Right renal cortex interstitium (tissue), 3 donors: ENCODE results near the gene ZDHHC14. TPM values are rescaled to one million over a fixed set of nuclear protein-coding genes. Genes with fewer than 3 reads are reported as not detected.
"Not testable (repeated sequence)": the region's sequence is repeated elsewhere in the genome, so short reads cannot be mapped to it uniquely, and the experiment has no call there.

ENCODE experiments used
- DNase-seq, 3 donors: peaks; one replicate each; pipeline ENCODE4 v3.0.0-alpha.2; 2013; ENCODE audit warnings: low read depth in 3 of 3, low spot score in 2 of 3
- polyA plus RNA-seq, 3 donors: library from polyadenylated mRNA; unstranded; fragments of 120-200 nt; gene quantifications; one replicate each; pipeline ENCODE4 v1.2.1, GENCODE V29; 2013; ENCODE audit not compliant: insufficient read length in 3 of 3

ZDHHC14 gene
- polyA plus RNA-seq, 3 donors: 15.9 to 19.5 (median 18.5) TPM

DNA sequence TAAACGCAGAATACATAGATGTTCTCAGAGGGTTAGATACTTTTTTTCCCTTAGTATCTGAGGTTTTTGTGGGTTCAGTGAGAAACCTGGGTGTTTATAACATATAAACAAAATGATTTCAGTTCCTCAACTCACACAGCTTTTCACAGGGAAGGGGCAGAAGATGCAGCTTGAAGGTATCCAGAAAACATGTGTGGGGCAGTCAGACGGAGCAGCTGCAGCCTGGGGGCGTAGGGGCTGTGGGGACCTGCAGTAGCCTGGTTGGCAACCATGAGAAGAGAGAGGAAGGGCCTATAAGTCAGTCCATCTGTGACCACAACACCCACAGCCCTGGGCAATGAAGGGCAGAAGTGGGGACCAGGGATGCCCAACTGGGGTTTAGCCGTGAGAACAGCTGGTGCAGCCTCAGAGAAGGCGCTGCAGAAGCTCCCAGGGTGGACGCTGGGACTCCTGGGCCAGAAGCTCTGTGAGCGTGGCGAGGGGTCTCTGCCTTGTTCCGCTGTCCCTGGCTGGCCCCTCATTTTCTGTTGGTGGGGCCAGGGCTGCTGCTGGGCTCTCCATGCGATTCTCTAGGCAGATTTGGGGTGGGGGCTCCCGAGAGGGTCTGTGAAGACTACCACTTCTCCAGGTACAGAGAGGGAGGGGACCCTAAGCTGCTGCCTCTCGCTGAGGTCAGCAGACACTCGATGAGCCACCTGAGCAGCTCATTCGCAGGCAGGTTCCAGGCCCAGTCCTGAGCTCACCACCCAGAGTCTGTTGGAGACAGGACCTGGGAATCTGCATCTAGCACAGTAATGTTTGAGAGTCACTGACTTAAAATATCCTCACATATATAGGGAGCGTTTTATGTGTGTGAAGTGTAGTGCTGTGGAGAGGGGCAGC lies 181.2 kb downstream of the ZDHHC14 start:
- DNase-seq: no peak

DNA sequence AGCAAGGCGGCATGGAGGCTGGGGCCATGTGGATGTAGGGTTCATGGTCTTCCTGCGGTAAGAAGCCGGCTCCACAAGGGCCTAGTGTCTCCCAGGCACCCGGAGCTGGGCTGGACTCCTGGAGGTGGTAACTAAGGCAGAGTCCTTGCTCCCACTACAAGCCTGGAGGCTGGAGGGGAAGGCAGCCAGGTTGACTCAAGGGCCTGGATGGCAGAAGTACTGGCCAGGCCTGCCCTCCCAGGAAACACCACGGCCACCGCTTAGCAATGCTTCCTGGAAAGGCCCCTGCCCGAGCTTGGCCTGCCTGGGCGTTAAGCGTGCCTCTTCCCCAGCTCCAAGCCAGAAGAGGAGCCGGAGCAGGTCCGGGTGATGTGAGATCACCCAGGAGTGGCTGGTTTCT lies 182.0 kb downstream of the ZDHHC14 start:
- no peak for DNase-seq

DNA sequence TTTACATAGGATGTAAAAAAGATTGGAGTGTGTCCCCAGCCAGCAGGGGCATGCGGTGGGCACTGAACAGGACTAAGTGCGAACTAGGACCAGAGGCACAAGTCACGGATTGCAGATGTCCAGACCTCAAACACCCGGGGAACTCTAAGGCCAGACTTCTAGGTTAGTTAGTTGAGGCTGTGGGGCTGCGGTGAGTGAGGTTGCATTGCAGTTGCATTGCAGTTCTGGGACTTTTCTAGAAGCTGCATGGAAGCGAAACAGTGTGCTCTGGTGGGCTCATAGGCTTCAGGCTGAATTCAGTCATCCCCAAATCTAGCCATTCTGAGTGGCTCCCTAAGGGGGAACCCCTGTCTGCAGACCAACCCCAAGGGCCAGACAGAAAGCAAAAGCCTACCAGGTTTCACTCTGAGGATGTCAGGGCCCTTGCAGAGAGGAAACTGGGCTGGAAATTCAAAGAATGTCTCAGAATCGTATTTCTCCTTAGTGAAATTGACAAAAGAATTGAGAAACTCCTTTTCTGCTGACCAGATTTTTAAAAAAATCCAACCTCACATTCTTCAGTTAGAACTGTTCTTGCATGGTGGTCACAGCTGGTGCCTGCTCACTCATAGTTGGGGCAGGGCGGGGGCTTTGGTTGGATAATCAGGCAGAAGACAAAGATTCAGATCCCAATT lies 182.8 kb downstream of the ZDHHC14 start:
- no peak for DNase-seq

DNA sequence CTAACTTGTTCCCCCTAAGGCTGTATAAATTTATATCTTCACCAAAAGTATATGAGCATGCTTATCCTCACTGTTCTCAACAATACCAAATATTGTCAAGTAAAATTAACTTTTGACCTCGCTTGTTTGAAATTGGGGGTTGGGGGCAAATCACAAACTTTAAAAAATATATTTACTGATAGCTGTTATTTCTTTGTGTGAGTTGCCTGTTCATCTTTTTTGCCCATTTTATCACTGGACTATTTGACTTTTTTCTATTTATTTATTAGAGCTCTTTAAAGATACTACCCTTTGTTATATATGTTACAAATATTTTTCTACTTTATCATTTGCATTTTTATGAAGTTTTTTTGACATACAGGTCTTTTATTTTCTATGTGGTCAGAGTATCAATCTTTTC lies 187.7 kb downstream of the ZDHHC14 start:
- no peak for DNase-seq

DNA sequence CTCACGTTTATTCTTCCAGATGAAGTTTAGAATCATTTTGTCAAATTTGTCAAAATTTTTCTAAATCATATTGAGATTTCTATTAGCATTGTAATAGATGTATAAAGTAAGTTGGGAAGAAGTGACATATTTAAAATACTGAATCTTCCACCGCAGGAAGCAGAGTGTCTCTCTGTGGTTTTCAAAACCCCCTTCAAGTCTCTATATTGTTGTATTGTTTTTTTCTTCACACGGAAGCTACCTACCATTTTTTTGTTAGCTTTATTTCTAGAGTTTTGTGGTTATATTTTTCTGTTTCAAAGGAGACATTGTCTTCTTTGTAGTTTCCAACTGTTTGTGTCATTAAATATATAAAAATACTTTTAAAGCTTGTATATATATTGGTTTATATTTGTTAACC lies 188.6 kb downstream of the ZDHHC14 start:
- DNase-seq: no peak

DNA sequence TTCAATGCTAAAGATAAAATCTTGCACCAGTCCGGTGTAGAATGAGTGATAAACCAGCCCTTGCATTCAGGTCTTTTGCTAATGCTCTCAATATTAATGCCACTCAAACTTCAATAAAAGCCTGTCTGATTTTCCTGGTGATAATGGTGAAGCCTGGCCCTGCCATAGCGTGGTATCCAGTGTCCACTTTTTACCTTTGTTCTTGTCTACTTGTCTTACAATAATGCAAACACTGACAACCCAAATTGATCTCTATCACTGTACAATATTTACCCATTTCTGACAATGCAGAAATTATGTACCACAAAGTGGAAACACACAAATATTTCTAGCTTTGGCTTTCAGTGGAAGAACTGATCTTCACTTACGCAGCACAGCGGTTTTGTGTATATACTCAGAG lies 189.1 kb downstream of the ZDHHC14 start:
- no peak for DNase-seq

DNA sequence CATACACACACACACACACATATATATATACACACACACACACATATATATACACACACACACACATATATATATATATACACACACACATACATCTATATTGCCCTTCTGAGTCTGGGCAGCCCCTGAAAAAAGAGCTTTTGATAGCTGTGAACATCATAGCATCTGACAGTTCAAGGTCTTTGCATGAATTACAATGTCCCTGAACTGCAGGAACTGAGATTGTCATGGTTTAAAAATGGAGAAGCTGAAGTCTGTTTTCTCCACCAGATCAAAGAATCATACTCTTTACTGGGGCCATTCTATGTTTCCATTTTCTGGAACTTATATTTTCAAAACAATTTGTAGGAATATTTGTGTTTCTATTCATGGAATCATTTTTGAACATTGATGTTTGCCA lies 189.8 kb downstream of the ZDHHC14 start:
- no peak for DNase-seq

DNA sequence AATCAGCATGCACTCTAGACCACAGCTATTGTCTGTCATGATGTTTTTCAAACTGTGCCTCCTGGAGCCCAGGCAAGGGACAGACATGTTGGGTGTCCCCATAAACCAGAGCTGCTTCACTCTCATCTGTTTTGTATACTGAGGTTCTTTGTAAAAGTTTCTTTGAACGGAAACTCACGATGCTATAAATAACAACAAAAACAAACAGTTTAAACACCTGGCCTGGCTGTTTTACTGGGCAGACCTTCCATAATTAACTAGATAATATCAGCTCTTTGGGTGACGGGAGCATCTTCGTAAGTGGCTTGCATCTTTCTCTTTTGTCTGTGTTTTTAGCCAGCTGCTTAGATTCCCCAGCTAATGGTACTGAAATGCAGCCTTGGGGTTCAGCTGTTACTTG lies 190.3 kb downstream of the ZDHHC14 start:
- no peak for DNase-seq

DNA sequence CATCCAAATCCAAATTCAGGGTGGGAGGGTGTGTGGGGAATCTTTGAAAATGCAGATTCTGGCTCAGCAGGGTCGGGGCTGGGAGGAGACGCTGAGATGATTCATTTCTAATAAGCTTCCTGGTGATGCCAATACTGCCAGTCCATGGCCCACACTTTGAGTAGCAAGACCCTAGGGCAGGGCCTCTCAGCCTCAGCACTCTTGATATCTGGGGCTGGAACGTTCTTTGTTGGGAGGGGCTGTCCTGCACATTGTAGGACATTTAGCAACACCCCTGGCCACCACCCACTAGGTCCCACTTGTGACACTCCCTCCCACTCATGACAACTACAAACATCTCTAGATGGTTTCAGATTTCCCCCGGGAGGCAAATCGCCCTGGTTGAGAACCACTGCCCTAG lies 191.0 kb downstream of the ZDHHC14 start:
- no peak for DNase-seq

DNA sequence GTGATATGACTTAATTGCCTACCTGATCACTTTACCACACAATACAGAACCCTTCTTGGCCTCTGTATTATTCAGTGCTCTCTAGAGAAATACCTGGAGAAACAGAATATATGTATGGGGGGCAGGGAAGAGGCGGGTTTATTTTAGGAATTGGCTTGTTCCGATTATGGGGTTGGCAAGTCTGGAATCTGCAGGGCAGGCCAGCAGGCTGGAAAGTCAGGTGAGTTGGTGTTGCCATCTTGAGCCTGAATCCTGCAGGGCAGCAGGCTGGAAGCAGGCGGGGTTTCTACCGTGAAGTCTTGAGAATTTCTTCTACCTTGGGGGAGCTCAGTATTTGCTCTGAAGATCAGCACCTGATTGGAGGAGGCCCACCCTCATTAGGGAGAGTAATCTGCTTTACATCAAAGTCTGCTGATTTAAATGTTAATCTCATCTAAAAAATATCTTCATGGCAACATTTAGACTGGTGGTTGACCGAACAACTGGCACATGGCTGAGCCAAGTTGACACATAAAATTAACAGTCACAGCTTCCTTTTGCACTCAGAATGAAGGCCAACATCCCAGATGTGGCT lies 193.9 kb downstream of the ZDHHC14 start:
- no peak for DNase-seq

DNA sequence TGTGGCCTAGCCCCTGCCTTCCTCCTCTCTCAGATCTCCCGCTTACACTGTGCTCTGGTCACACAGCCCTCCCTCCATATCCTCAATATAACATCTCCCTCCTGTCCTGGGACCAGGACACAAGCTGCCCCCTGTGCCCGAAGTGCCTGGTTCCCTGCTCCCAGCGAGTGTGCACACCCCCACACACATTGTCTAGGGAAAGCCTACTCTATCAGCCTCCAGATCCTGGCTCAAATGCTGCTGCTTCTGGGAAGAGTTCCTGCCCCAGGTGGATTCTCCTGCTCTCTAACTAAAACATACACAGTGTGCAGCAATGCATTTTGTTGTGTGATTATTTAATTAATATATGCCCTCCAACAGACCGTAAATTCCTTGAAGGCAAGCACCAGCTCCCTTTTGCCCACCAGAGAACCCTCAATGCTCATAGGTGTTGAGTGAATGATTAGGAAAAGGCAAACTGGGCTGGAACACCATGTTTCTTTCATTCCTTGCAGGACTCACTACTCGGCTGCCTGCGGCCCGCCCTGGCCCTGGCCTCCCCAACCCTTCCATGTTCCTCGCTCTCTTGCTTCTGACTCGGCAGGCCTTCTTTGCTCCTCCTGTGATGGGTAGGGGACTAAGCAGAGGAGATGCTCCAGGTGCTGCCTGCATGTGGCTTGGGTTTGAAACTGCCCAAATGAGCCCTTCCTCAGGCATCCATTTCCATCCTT lies 194.6 kb downstream of the ZDHHC14 start:
- DNase-seq: no peak

DNA sequence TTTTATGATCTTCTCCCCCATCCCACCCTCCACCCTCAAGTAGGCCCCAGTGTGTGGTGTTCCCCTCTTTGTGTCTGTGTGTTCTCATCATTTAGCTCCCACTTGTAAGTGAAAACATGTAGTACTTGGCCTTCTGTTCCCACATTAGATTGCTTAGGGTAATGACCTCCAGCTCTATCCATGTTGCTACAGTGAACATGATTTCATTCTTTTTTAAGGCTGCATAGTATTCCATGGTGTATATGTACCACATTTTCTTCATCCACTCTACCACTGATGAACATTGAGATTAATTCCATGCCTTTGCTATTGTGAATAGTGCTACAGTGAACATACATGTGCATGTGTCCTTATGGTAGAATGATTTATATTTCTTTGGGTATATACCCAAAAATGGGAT lies 196.0 kb downstream of the ZDHHC14 start:
- DNase-seq: not testable (repeated sequence)

DNA sequence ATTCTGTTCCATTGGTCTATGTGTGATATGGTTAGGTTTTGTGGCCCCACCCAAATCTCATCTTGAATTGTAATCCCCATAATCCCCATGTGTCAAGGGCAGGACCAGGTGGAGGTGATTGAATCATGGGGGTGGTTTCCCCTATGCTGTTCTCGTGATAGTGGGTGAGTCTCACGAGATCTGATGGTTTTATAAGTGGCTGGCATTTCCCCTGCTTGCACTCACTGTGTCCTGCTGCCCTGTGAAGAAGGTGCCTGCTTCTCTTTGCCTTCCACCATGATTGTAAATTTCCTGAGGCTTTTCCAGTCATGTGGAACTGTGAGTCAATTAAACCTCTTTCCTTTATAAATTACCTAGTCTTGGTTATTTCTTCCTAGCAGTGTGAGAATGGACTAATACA lies 197.5 kb downstream of the ZDHHC14 start:
- not testable (repeated sequence) for DNase-seq

DNA sequence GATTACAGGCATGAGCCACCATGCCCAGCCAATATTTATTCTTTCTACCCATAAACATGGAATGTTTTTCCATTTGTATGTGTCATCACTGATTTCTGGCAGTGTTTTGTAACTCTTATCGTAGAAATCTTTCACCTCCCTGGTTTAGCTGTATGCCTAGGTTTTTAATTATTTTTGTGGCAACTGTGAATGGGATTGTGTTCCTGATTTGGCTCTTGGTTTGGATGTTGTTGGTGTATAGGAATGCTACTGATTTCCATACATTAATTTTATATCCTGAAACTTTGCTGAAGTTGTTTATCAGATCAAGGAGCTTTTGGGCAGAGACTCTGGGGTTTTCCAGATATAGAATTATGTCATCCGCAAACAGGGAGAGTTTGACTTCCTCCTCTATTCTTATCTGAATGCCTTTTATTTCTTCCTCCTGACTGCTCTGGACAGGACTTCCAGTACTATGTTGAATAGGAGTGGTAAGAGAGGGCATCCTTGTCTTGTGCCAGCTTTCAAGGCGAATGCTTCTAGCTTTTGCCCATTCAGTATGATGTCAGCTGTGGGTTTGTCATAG lies 198.6 kb downstream of the ZDHHC14 start:
- no peak for DNase-seq

DNA sequence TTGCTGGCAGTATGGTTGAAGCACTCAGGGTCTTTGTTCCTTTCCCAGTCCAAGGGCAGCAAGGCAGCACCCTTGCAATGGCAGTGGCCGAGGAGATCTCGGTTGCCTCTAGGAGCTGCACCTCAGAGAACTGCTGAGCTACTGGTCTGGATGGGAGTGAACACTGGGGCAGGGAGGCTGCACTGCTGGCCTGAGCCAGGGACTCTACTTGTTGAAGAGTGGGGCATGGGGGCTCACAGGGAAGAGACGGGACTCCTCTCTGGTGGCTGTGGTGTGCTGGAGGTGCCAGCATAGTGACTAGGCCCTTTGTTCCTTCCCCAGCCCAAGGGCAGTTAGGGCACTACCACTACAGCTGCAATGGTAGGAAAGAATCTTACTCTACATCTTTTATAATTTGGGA lies 203.0 kb downstream of the ZDHHC14 start:
- DNase-seq: no peak

DNA sequence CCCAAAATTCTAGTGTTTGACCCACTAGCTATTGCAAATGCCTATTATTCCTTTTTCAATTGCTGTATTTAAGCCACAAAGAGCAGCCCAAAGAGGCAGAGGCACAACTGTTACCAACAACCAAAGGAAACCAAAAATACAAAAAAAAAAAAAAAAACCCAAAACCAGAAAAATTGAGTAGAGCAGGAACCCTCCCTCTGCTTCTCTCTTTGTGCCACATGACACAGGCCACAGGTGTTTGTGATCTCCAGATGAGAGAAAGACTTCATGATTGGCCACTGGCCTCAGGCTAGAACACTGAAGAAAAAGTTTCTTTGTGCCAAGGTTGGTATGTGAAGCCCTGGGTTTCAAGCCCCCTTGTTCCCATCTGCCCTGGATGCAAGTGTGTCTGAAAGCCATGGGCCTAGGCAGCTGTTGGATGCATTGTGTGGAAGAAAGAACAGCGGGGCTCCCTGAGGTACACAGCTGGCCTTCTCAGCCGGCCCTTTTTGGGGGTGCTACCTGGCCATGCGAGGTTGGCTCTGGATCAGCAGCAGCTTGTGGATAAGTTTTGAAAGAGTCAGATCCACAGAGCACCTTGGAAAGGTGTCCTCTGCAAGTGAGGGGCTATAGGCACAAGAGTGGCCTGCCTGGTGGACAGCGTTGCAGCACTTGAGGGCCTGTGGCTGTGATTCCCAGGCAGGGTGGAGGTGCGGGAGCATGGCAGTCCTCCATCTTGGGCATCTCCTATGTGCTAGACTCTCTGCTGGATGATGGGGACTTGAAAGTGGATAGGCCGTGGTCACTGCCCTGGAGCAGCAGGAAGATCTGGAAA lies 204.5 kb downstream of the ZDHHC14 start:
- DNase-seq: no peak

DNA sequence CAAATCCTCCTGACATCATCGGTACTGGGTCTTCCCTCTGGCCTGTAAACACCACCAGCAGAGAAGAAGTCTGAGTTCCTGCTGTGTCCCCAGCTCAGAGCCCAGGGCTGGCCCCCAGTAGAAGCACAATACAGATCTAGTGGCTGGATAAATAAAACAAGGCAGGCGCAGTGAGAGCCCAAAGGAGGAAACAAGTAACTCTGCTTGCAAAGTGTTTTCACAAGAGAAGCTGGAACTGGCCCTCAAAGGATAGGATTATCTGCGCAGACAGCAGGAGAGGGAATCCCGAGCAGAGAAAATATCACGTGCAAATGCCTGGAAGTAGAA lies 205.1 kb downstream of the ZDHHC14 start:
- no peak for DNase-seq

DNA sequence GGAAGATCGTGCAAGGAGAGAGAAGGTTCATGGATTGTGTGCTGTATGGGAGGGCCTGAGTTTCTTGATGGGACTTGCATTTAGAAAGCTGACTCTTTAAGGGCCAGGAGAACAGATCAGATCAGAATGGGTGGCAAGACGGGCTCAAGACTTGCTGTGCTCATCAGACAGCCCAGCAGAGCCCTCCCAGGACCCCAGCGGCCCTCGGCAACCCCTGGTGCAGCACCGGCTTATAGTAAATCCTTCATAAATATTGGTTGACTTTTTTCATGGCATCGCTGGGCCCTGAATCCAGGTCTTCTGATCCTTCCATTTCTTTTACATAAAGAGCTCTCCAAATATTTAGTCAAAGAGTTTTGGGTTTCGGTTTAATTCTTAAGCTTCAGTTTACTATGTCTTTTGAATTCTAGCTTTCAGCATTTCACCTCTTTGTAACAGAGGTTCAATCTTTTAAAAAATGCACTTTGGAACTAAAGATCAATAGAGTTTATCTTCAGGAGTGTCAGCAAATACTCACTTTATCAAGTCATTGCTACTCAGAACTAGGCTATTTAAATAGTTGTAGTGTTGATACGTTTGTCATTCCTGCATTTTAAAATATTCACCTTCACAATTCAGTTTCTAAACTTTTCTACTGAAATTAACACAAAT lies 205.6 kb downstream of the ZDHHC14 start:
- DNase-seq: no peak

DNA sequence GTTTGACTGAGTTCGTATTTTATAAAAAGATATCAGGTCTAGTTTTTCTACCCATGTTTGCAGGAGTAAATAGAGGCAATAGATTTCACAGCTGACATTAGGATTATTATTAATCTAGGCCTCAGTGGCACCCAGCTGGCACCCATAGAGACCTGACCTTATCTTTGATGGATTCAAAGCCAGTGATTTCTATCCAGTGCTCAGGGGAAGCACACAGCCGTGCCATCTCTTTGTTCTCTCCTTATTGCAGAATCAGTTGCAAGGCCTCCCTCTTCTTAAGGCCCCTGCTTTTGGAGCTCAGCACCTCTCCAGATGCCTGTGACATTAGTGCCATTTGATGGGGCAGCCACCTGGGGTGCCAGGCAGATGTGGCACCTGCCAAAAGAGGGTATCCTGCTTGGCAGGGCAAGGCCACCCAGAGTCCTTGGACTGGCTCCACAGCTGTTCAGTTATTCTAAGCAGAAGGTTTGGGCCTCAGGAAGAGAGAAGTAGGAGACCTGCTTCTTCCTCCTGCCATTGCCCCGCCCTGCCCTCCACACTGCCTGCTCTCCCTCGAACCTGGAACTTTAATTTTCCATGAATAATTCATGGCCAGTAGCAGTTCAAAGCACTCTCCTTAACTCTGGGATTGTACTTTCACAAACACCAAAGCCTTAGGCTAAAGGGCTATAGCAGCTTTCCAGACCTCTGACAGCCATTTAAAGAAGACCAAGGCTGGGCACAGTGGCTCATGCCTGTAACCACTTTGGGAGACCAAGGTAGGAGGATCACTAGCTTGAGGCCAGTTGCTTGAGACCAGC lies 206.3 kb downstream of the ZDHHC14 start:
- no peak for DNase-seq
